ENCODE data around the gene ZFYVE9. TPM values are rescaled to one million over a fixed set of nuclear protein-coding genes. Genes with fewer than 3 reads are reported as not detected.

Gene ZFYVE9
- total RNA-seq, 1 donor from 2014 or later, result 35.3 TPM

GRCh38 chr1:52337439-52337838 is 195.6 kb downstream of the ZFYVE9 start:
- no peak for DNase-seq (ENCODE audit: low read depth, low spot score)

- no peak for DNase-seq (ENCODE audit: low read depth, low spot score)
Measured at GRCh38 chr1:52341655-52342260, 199.9 kb downstream of the ZFYVE9 start.

- no peak for DNase-seq (ENCODE audit: low read depth, low spot score)
Measured at GRCh38 chr1:52343979-52344378, 202.1 kb downstream of the ZFYVE9 start.

GRCh38 chr1:52345252-52345651 is 203.4 kb downstream of the ZFYVE9 start:
- DNase-seq (ENCODE audit: low read depth, low spot score), result no peak

GRCh38 chr1:52346653-52347052 is 204.8 kb downstream of the ZFYVE9 start:
- DNase-seq (ENCODE audit: low read depth, low spot score), result no peak

GRCh38 chr1:52348704-52349300 is 206.9 kb downstream of the ZFYVE9 start:
- no peak for DNase-seq (ENCODE audit: low read depth, low spot score)

- no peak for DNase-seq (ENCODE audit: low read depth, low spot score)
Measured at GRCh38 chr1:52352690-52353089, 210.8 kb downstream of the ZFYVE9 start.

- DNase-seq (ENCODE audit: low read depth, low spot score), result no peak
Measured at GRCh38 chr1:52355436-52355835, 213.5 kb downstream of the ZFYVE9 start.

GRCh38 chr1:52355847-52356505 is 214.1 kb downstream of the ZFYVE9 start:
- DNase-seq (ENCODE audit: low read depth, low spot score), result no peak

- DNase-seq (ENCODE audit: low read depth, low spot score), result no peak
Measured at GRCh38 chr1:52356818-52357355, 215.0 kb downstream of the ZFYVE9 start.

GRCh38 chr1:52357397-52357796 is 215.5 kb downstream of the ZFYVE9 start:
- DNase-seq (ENCODE audit: low read depth, low spot score), result no peak

- no peak for DNase-seq (ENCODE audit: low read depth, low spot score)
Measured at GRCh38 chr1:52358851-52359497, 217.1 kb downstream of the ZFYVE9 start.

GRCh38 chr1:52359676-52360594 is 218.0 kb downstream of the ZFYVE9 start:
- no peak for DNase-seq (ENCODE audit: low read depth, low spot score)

- DNase-seq (ENCODE audit: low read depth, low spot score), result no peak
Measured at GRCh38 chr1:52360595-52360968, 218.7 kb downstream of the ZFYVE9 start.

- no peak for DNase-seq (ENCODE audit: low read depth, low spot score)
Measured at GRCh38 chr1:52364235-52364839, 222.4 kb downstream of the ZFYVE9 start.

- DNase-seq (ENCODE audit: low read depth, low spot score), result no peak
Measured at GRCh38 chr1:52365071-52365745, 223.3 kb downstream of the ZFYVE9 start.

- DNase-seq (ENCODE audit: low read depth, low spot score), result peak; percentile 89
Measured at GRCh38 chr1:52365746-52366516, 224.0 kb downstream of the ZFYVE9 start, which contains the start of gene CC2D1B. Gene CC2D1B (minus strand): TSS chr1:52366205. CDS start chr1:52364620, 1,585 bp downstream.

- no peak for DNase-seq (ENCODE audit: low read depth, low spot score)
Measured at GRCh38 chr1:52366517-52366827, 224.6 kb downstream of the ZFYVE9 start.

- no peak for DNase-seq (ENCODE audit: low read depth, low spot score)
Measured at GRCh38 chr1:52367272-52367671, 225.4 kb downstream of the ZFYVE9 start.

Measured in pulmonary artery endothelial cell (primary cell).